GM19099 (cell line): Measurements from ENCODE around the gene NID1.

ENCODE experiments used
- POLR2A ChIP-seq: IDR thresholded peaks from 3 replicates; pipeline ENCODE4 v1.6.1; 2011; ENCODE audit warnings: low read depth; ENCODE audit not compliant: insufficient read length; ENCODE audit errors: extremely low read depth

NID1 gene

DNA sequence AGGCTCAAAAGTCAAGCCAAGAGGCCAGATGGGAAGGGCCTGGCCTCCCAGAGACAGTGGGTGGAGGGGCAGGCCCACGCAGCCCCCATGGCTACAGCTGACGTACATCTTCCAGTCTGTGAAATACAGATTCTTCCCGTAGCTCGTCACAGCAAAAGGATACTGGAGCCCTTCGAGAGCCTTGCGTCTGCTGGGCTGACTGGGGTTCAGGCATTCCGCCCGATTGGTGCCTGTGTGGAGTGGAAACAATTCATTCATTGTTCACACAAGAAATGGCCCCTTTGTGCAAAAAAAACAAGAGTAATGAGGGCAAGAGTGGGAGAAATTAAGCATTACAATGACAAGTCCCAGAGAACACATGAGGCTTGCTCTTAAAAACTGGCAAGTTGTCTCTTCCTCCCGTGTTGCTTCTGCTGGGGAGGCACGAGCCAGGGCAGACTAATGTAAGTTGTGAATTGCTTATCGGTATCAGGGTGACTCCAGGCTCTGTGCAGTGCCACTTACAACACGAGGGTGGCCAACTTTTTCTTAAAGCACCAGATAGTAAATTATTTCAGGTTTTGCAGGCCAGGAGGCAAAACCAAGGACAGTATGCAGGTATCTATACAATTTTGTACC, 85.1 kb downstream of the NID1 start:
- no peak for TF ChIP-seq POLR2A

GRCh38 chr1:235979176-235979575, 85.7 kb downstream of the NID1 start:
- no peak for TF ChIP-seq POLR2A

DNA sequence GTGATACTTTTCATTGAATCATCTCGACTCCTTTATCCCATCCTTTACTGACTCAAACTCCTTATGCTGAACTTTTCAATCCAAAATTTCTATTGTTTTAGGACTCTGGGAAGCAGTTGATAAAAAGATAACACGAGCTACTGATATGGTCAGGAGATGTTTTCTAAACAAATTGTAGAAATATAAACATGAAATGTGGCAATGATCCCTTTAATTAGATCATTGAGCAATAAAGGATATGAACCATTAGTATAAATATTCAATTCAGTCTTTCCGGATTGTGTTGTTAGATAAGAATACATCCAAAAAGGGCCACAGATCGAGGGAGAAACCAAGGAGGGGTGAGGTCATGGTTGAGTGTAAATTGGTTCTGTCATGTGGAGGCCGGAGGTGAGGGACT, 88.4 kb downstream of the NID1 start:
- TF ChIP-seq POLR2A: no peak

DNA sequence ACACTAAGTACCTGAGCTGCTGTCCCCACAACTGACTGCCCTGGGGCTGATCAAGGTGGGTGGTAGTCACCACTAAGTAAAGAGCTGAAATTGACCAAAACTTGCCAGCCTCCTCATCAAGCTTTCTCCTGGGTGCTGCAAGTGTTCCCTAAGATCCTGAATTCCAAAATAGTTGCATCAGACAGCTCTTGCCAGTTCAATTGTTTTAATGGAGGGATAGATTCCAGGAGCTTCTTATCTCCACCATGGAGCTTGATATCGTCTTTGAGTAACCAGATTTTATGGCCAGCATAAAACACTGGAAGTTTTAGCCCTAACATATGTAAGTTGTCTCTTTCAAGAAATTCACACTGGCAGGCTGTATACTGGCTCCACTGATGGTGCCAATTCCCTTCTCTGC, 90.3 kb downstream of the NID1 start:
- TF ChIP-seq POLR2A: no peak

GRCh38 chr1:235972311-235972689, 92.6 kb downstream of the NID1 start:
- TF ChIP-seq POLR2A: no peak

- peak; percentile 79 for TF ChIP-seq POLR2A
These were observed 93.1 kb downstream of the NID1 start for GRCh38 chr1:235971571-235972310.

DNA sequence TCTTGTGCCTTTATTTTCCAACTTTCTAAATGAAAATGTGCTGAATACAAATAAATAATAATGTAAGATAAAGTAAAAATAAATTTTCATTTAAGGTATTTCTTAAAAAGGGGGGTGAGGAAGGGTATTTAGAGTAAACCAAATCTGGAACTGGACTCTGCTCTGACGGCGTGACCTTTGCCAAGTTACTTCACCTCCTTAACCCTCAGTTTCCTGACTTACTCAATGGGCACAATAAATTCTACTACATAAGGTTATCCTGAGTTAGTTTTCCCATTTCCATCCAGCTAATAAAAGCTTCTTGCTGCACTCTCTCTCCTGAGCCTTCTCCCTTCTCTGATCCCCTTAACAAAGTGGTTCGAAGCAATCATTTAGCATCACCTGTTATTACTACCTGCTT, 93.9 kb downstream of the NID1 start:
- no peak for TF ChIP-seq POLR2A

GRCh38 chr1:235968831-235969230, 96.1 kb downstream of the NID1 start:
- no peak for TF ChIP-seq POLR2A

DNA sequence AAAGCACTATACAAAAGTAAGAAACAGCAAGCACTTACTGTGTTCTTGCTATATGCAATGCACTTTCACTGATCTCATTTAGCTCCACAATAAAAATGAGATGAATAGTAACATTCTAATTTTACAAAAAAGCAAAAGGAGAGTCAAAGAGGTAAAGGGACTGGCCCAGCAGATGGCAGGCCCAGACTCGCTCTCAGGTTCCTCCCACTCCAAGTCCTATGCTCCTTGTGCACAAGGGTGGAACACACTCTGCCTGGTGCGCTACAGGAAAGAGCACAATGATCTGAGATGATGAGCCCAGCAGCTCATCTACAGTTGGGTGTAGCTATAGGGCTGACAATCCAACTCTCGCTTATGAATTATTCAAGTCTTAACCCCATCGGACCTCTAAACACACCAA, 104.1 kb downstream of the NID1 start:
- no peak for TF ChIP-seq POLR2A

DNA sequence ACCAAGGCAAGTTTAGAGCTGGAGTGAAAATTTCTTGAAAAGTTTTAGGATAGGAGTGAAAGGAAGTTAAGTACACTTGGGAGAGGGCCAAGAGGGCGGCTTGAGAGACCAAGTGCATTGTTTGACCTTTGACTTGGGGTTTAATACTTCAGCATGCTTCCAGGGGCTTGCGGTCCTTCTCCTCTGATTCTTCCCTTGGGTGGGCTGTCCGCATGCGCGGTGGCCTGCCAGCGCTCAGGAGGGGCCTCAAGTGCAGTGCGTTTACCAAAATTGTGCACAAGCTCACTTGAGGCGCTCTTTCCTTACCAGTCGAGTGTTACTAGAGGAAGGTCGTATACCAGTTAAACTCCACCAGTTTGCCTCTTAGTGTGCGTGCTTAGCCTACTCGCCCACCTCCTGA, 106.9 kb downstream of the NID1 start:
- TF ChIP-seq POLR2A: no peak

- TF ChIP-seq POLR2A: no peak
These were observed 109.1 kb downstream of the NID1 start for GRCh38 chr1:235955777-235956176.

GRCh38 chr1:235954306-235955283, 110.3 kb downstream of the NID1 start:
- TF ChIP-seq POLR2A: no peak

- no peak for TF ChIP-seq POLR2A
These were observed 111.1 kb downstream of the NID1 start for GRCh38 chr1:235953801-235954200.

GRCh38 chr1:235952950-235953615, 111.8 kb downstream of the NID1 start:
- no peak for TF ChIP-seq POLR2A

- no peak for TF ChIP-seq POLR2A
These were observed 113.2 kb downstream of the NID1 start for GRCh38 chr1:235951661-235952060.
